Erythroblast (primary cell): Measurements from ENCODE around the gene PARP6.

ENCODE experiments used
- GATA1 ChIP-seq: IDR thresholded peaks from 2 replicates; pipeline ENCODE4 v1.6.1; 2011; ENCODE audit warnings: low read depth, mild to moderate bottlenecking, control low read depth, low read length, moderate library complexity
- POLR2A ChIP-seq: IDR thresholded peaks from 2 replicates; pipeline ENCODE4 v1.6.1; 2011; ENCODE audit warnings: mild to moderate bottlenecking, low read length

DNA sequence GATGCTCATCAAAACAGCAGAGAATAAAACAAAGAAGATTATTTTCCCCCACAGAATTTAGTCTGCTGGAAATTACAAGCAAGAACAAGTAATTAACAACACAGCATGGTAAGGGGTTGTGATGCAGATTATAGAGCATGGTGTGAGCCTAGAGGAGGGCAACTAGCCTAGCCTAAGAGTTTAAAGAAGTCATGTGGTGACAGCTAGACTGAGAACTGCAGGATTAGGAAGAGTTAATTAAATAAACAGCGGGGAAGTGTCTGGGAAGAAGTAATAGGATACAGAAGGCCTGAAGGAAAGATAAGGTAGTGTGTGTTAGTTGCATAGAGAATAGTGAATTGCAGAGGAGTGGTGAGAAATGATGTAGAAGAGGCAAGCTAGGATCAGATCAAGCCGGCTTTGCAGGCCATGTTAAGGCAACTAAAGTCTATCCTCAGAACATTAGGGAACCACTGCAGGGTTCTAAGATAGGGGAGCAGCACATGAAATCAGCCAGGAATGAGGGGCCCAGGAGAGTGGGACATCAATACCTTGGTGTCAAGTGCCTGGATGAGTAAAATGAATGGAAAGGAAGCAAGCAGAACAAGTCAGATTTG is 29.5 kb downstream of the PARP6 start:
- no peak for TF ChIP-seq POLR2A
- no peak for TF ChIP-seq GATA1
